ENCODE measurements around the gene UBA52.
"Not testable (repeated sequence)": the region's sequence is repeated elsewhere in the genome, so short reads cannot be mapped to it uniquely, and the experiment has no call there.

The UBA52 gene

GRCh38 chr19:18597809-18598660 lies 26.4 kb downstream of the UBA52 start:
- H3K4me3 ChIP-seq (ENCODE audit: low read length), result no peak overlapping the region
- no peaks in the 10 kb centered on the region for H3K9me3 ChIP-seq (ENCODE audit: control insufficient read depth, low read length)
- H3K4me1 ChIP-seq (ENCODE audit: control insufficient read depth, insufficient read depth, low read length), result peaks cover 18% of the 10 kb centered on the region
- H3K27me3 ChIP-seq (ENCODE audit: control insufficient read depth, insufficient read depth, low read length), result peaks cover 63% of the 10 kb centered on the region
- H3K9ac ChIP-seq (ENCODE audit: low read length), result no peak overlapping the region
- H3K36me3 ChIP-seq (ENCODE audit: control insufficient read depth, insufficient read depth, low read length), result no peaks in the 10 kb centered on the region

- no peak overlapping the region for H3K9ac ChIP-seq (ENCODE audit: low read length)
- H3K27me3 ChIP-seq (ENCODE audit: control insufficient read depth, insufficient read depth, low read length), result peaks cover 75% of the 10 kb centered on the region
- no peaks in the 10 kb centered on the region for H3K36me3 ChIP-seq (ENCODE audit: control insufficient read depth, insufficient read depth, low read length)
- no peak overlapping the region for H3K4me3 ChIP-seq (ENCODE audit: low read length)
- peaks cover 13% of the 10 kb centered on the region for H3K4me1 ChIP-seq (ENCODE audit: control insufficient read depth, insufficient read depth, low read length)
- H3K9me3 ChIP-seq (ENCODE audit: control insufficient read depth, low read length), result no peaks in the 10 kb centered on the region
Observed at GRCh38 chr19:18599485-18599884, 27.8 kb downstream of the UBA52 start.

- not testable (repeated sequence) for H3K36me3 ChIP-seq (ENCODE audit: control insufficient read depth, insufficient read depth, low read length); H3K9me3 ChIP-seq (ENCODE audit: control insufficient read depth, low read length); H3K9ac ChIP-seq (ENCODE audit: low read length); H3K4me3 ChIP-seq (ENCODE audit: low read length); H3K4me1 ChIP-seq (ENCODE audit: control insufficient read depth, insufficient read depth, low read length)
- peaks cover 75% of the 10 kb centered on the region for H3K27me3 ChIP-seq (ENCODE audit: control insufficient read depth, insufficient read depth, low read length)
Observed at GRCh38 chr19:18600692-18601397, 29.2 kb downstream of the UBA52 start.

GRCh38 chr19:18601875-18602274 lies 30.2 kb downstream of the UBA52 start:
- no peaks in the 10 kb centered on the region for H3K36me3 ChIP-seq (ENCODE audit: control insufficient read depth, insufficient read depth, low read length)
- no peak overlapping the region for H3K4me3 ChIP-seq (ENCODE audit: low read length)
- H3K27me3 ChIP-seq (ENCODE audit: control insufficient read depth, insufficient read depth, low read length), result peaks cover 73% of the 10 kb centered on the region
- H3K9me3 ChIP-seq (ENCODE audit: control insufficient read depth, low read length), result no peaks in the 10 kb centered on the region
- peaks cover 2% of the 10 kb centered on the region for H3K4me1 ChIP-seq (ENCODE audit: control insufficient read depth, insufficient read depth, low read length)
- H3K9ac ChIP-seq (ENCODE audit: low read length), result no peak overlapping the region

GRCh38 chr19:18603255-18603957 lies 31.7 kb downstream of the UBA52 start:
- Histone ChIP-seq H3K9me3 (ENCODE audit: control insufficient read depth, low read length) (no peaks in the 10 kb centered on the region), H3K36me3 (ENCODE audit: control insufficient read depth, insufficient read depth, low read length) (no peaks in the 10 kb centered on the region), H3K27me3 (ENCODE audit: control insufficient read depth, insufficient read depth, low read length) (peaks cover 74% of the 10 kb centered on the region), H3K9ac (ENCODE audit: low read length) (no peak overlapping the region), H3K4me3 (ENCODE audit: low read length) (no peak overlapping the region), H3K4me1 (ENCODE audit: control insufficient read depth, insufficient read depth, low read length) (peaks cover 3% of the 10 kb centered on the region)

GRCh38 chr19:18603958-18604819 lies 32.5 kb downstream of the UBA52 start:
- Histone ChIP-seq H3K4me1 (ENCODE audit: control insufficient read depth, insufficient read depth, low read length) (peaks cover 3% of the 10 kb centered on the region), H3K9me3 (ENCODE audit: control insufficient read depth, low read length) (no peaks in the 10 kb centered on the region), H3K27me3 (ENCODE audit: control insufficient read depth, insufficient read depth, low read length) (peaks cover 76% of the 10 kb centered on the region), H3K4me3 (ENCODE audit: low read length) (no peak overlapping the region), H3K9ac (ENCODE audit: low read length) (no peak overlapping the region), H3K36me3 (ENCODE audit: control insufficient read depth, insufficient read depth, low read length) (no peaks in the 10 kb centered on the region)

- Histone ChIP-seq H3K9ac (ENCODE audit: low read length) (no peak overlapping the region), H3K4me3 (ENCODE audit: low read length) (no peak overlapping the region), H3K4me1 (ENCODE audit: control insufficient read depth, insufficient read depth, low read length) (peaks cover 3% of the 10 kb centered on the region), H3K9me3 (ENCODE audit: control insufficient read depth, low read length) (no peaks in the 10 kb centered on the region), H3K27me3 (ENCODE audit: control insufficient read depth, insufficient read depth, low read length) (peaks cover 76% of the 10 kb centered on the region), H3K36me3 (ENCODE audit: control insufficient read depth, insufficient read depth, low read length) (no peaks in the 10 kb centered on the region)
Observed at GRCh38 chr19:18604820-18605159, 33.1 kb downstream of the UBA52 start.

- no peaks in the 10 kb centered on the region for H3K36me3 ChIP-seq (ENCODE audit: control insufficient read depth, insufficient read depth, low read length)
- no peaks in the 10 kb centered on the region for H3K9me3 ChIP-seq (ENCODE audit: control insufficient read depth, low read length)
- H3K4me1 ChIP-seq (ENCODE audit: control insufficient read depth, insufficient read depth, low read length), result peaks cover 3% of the 10 kb centered on the region
- no peak overlapping the region for H3K9ac ChIP-seq (ENCODE audit: low read length)
- H3K4me3 ChIP-seq (ENCODE audit: low read length), result no peak overlapping the region
- H3K27me3 ChIP-seq (ENCODE audit: control insufficient read depth, insufficient read depth, low read length), result peaks cover 79% of the 10 kb centered on the region
Observed at GRCh38 chr19:18605196-18605545, 33.5 kb downstream of the UBA52 start.

GRCh38 chr19:18605546-18606280 lies 34.1 kb downstream of the UBA52 start:
- H3K9ac ChIP-seq (ENCODE audit: low read length), result no peak overlapping the region
- H3K4me3 ChIP-seq (ENCODE audit: low read length), result no peak overlapping the region
- H3K36me3 ChIP-seq (ENCODE audit: control insufficient read depth, insufficient read depth, low read length), result no peaks in the 10 kb centered on the region
- peaks cover 83% of the 10 kb centered on the region for H3K27me3 ChIP-seq (ENCODE audit: control insufficient read depth, insufficient read depth, low read length)
- peaks cover 3% of the 10 kb centered on the region for H3K4me1 ChIP-seq (ENCODE audit: control insufficient read depth, insufficient read depth, low read length)
- H3K9me3 ChIP-seq (ENCODE audit: control insufficient read depth, low read length), result no peaks in the 10 kb centered on the region

- no peak within 1 kb of the TSS for H3K9ac ChIP-seq (ENCODE audit: low read length)
- H3K27me3 ChIP-seq (ENCODE audit: control insufficient read depth, insufficient read depth, low read length), result peaks cover 85% of the 10 kb centered on the region
- H3K9me3 ChIP-seq (ENCODE audit: control insufficient read depth, low read length), result no peaks in the 10 kb centered on the region
- peaks cover 3% of the 10 kb centered on the region for H3K4me1 ChIP-seq (ENCODE audit: control insufficient read depth, insufficient read depth, low read length)
- H3K4me3 ChIP-seq (ENCODE audit: low read length), result no peak within 1 kb of the TSS
- H3K36me3 ChIP-seq (ENCODE audit: control insufficient read depth, insufficient read depth, low read length), result no peaks in the 10 kb centered on the region
Observed at GRCh38 chr19:18606281-18607225, 34.9 kb downstream of the UBA52 start, which contains the start of gene CRLF1. TSS of gene CRLF1 (minus strand) at chr19:18606799. CDS start at chr19:18606656, 143 bp downstream.
